Trophoblast cell (in vitro differentiated cells and primary cell): ENCODE data around the gene KCMF1.

Experiments
- DNase-seq, 2 donors: peaks; one replicate each; pipeline ENCODE4 v3.0.0-alpha.2; 2016
- H2AFZ ChIP-seq: 2 replicates; pipeline ENCODE4 v1.6.1; 2013; ENCODE audit warnings: low read length, moderate library complexity, mild to moderate bottlenecking; ENCODE audit not compliant: insufficient read depth, poor library complexity
- H2AK5ac ChIP-seq: 2 replicates; pipeline ENCODE4 v1.6.1; 2013; ENCODE audit warnings: mild to moderate bottlenecking, low read length
- H2BK120ac ChIP-seq: 2 replicates; pipeline ENCODE4 v1.6.1; 2013; ENCODE audit warnings: low read length, mild to moderate bottlenecking, moderate library complexity; ENCODE audit not compliant: insufficient read depth, poor library complexity
- H2BK12ac ChIP-seq: 2 replicates; pipeline ENCODE4 v1.6.1; 2013; ENCODE audit warnings: mild to moderate bottlenecking, low read length, moderate library complexity
- H2BK5ac ChIP-seq: 2 replicates; pipeline ENCODE4 v1.6.1; 2013; ENCODE audit warnings: low read length, low read depth, moderate library complexity, mild to moderate bottlenecking; ENCODE audit not compliant: poor library complexity
- H3K14ac ChIP-seq: 2 replicates; pipeline ENCODE4 v1.6.1; 2013; ENCODE audit warnings: mild to moderate bottlenecking, low read length
- H3K18ac ChIP-seq: 2 replicates; pipeline ENCODE4 v1.6.1; 2013; ENCODE audit warnings: mild to moderate bottlenecking, low read length
- H3K23ac ChIP-seq: 2 replicates; pipeline ENCODE4 v1.6.1; 2013; ENCODE audit warnings: low read length
- H3K27ac ChIP-seq: 2 replicates; pipeline ENCODE4 v1.5.1; 2013; ENCODE audit warnings: low read depth, mild to moderate bottlenecking, inconsistent platforms, low read length, moderate library complexity
- H3K27me3 ChIP-seq: 2 replicates; pipeline ENCODE4 v1.6.1; 2013; ENCODE audit warnings: inconsistent platforms, mild to moderate bottlenecking, low read length, moderate library complexity; ENCODE audit not compliant: insufficient read depth
- H3K36me3 ChIP-seq, 2 experiments: 1 replicate in 1 of 2; 2 replicates in 1 of 2; pipeline ENCODE4 v1.6.1; 2013; ENCODE audit warnings: low read length in 2 of 2, mild to moderate bottlenecking in 2 of 2, moderate library complexity in 1 of 2; ENCODE audit not compliant: insufficient read depth in 2 of 2, control insufficient read depth in 1 of 2
- H3K4ac ChIP-seq: 2 replicates; pipeline ENCODE4 v1.6.1; 2013; ENCODE audit warnings: low read depth, mild to moderate bottlenecking, low read length, moderate library complexity
- H3K4me1 ChIP-seq, 2 experiments: 1 replicate in 1 of 2; 2 replicates in 1 of 2; pipeline ENCODE4 v1.6.1; 2013; ENCODE audit warnings: low read length in 2 of 2, mild to moderate bottlenecking in 2 of 2, moderate library complexity in 1 of 2; ENCODE audit not compliant: insufficient read depth in 2 of 2, control insufficient read depth in 1 of 2
- H3K4me2 ChIP-seq: 2 replicates; pipeline ENCODE4 v1.6.1; 2013; ENCODE audit warnings: inconsistent platforms, mild to moderate bottlenecking, low read length, moderate library complexity
- H3K4me3 ChIP-seq: 2 replicates; pipeline ENCODE4 v1.5.1; 2013; ENCODE audit warnings: mild to moderate bottlenecking, low read depth, low read length, inconsistent platforms
- H3K79me1 ChIP-seq: one replicate; pipeline ENCODE4 v1.6.1; 2013; ENCODE audit warnings: low read length
- H3K79me2 ChIP-seq: 2 replicates; pipeline ENCODE4 v1.6.1; 2013; ENCODE audit warnings: low read length, mild to moderate bottlenecking; ENCODE audit not compliant: control insufficient read depth, insufficient read depth, poor library complexity
- H3K9ac ChIP-seq: 2 replicates; pipeline ENCODE4 v1.6.1; 2013; ENCODE audit warnings: mild to moderate bottlenecking, low read length
- H3K9me3 ChIP-seq: 2 replicates; pipeline ENCODE4 v1.6.1; 2013; ENCODE audit warnings: low read depth, mild to moderate bottlenecking, control low read depth, inconsistent platforms, low read length; ENCODE audit not compliant: insufficient read depth
- H4K12ac ChIP-seq: 2 replicates; pipeline ENCODE4 v1.6.1; 2013; ENCODE audit warnings: low read depth, mild to moderate bottlenecking, low read length, moderate library complexity
- H4K8ac ChIP-seq: 2 replicates; pipeline ENCODE4 v1.6.1; 2013; ENCODE audit warnings: low read depth, mild to moderate bottlenecking, low read length, moderate library complexity
- H4K91ac ChIP-seq: one replicate; pipeline ENCODE4 v1.6.1; 2013; ENCODE audit warnings: low read depth, mild to moderate bottlenecking, low read length, moderate library complexity
- WGBS: extraction: QIAGEN DNeasy Blood & Tissue Kit; methylation state at CpG from one replicate; pipeline ENCODE4 v1.1.7; 2013; ENCODE audit warnings: missing lambda C conversion rate; ENCODE audit not compliant: insufficient read length, insufficient coverage; ENCODE audit errors: extremely low coverage; 5-methylcytosine and 5-hydroxymethylcytosine counted together

The KCMF1 gene

GRCh38 chr2:85018049-85018447 is 47.1 kb downstream of the KCMF1 start:
- H3K23ac ChIP-seq = no peak overlapping the region
- H3K79me1 ChIP-seq = no peaks in the 10 kb centered on the region
- no peak overlapping the region for H4K12ac ChIP-seq
- no peak overlapping the region for H3K27ac ChIP-seq
- no CpG with 5 or more reads among the region's 8 CpGs for WGBS
- no peak overlapping the region for H3K4me2 ChIP-seq
- H3K4ac ChIP-seq = peak overlapping the region; percentile 86
- peaks cover 0 to 2% of the 10 kb centered on the region in 2 experiments for H3K36me3 ChIP-seq
- no peak overlapping the region for H2BK120ac ChIP-seq
- H3K18ac ChIP-seq = peak overlapping the region; percentile 78
- H3K9ac ChIP-seq = no peak overlapping the region
- peak overlapping the region; percentile 21 for H2AK5ac ChIP-seq
- no peaks in the 10 kb centered on the region for H3K27me3 ChIP-seq
- H2BK5ac ChIP-seq = no peak overlapping the region
- no peak overlapping the region for H4K91ac ChIP-seq
- peaks cover 5% of the 10 kb centered on the region for H3K79me2 ChIP-seq
- H3K4me1 ChIP-seq = peaks cover 0 to 3% of the 10 kb centered on the region in 2 experiments
- no peak overlapping the region for H3K4me3 ChIP-seq
- no peaks in the 10 kb centered on the region for H3K9me3 ChIP-seq
- DNase-seq = peak in 1 of 2 donors; percentile 24
- H2BK12ac ChIP-seq = no peak overlapping the region
- no peak overlapping the region for H4K8ac ChIP-seq
- H3K14ac ChIP-seq = no peak overlapping the region
- no peak overlapping the region for H2AFZ ChIP-seq

GRCh38 chr2:85019121-85019520 is 48.2 kb downstream of the KCMF1 start:
- H2AK5ac ChIP-seq = no peak overlapping the region
- no peak overlapping the region for H2BK5ac ChIP-seq
- H3K9ac ChIP-seq = no peak overlapping the region
- H3K18ac ChIP-seq = no peak overlapping the region
- H3K4me1 ChIP-seq = peaks cover 0 to 3% of the 10 kb centered on the region in 2 experiments
- no peak overlapping the region for H3K4ac ChIP-seq
- H2BK120ac ChIP-seq = no peak overlapping the region
- no peaks in the 10 kb centered on the region for H3K79me1 ChIP-seq
- H3K27ac ChIP-seq = no peak overlapping the region
- no peaks in the 10 kb centered on the region for H3K27me3 ChIP-seq
- H4K91ac ChIP-seq = no peak overlapping the region
- no peak overlapping the region for H3K4me2 ChIP-seq
- H2AFZ ChIP-seq = no peak overlapping the region
- H3K14ac ChIP-seq = no peak overlapping the region
- peaks cover 0 to 2% of the 10 kb centered on the region in 2 experiments for H3K36me3 ChIP-seq
- H3K9me3 ChIP-seq = no peaks in the 10 kb centered on the region
- no peak overlapping the region for H4K12ac ChIP-seq
- DNase-seq = peak; percentile 33 to 79
- no peak overlapping the region for H3K23ac ChIP-seq
- H2BK12ac ChIP-seq = no peak overlapping the region
- H4K8ac ChIP-seq = no peak overlapping the region
- H3K4me3 ChIP-seq = no peak overlapping the region
- H3K79me2 ChIP-seq = peaks cover 5% of the 10 kb centered on the region

- no peaks in the 10 kb centered on the region for H3K79me1 ChIP-seq
- no peak overlapping the region for H2BK120ac ChIP-seq
- H3K4me1 ChIP-seq = peaks cover 0 to 3% of the 10 kb centered on the region in 2 experiments
- no peak overlapping the region for H3K27ac ChIP-seq
- H3K18ac ChIP-seq = peak overlapping the region; percentile 53
- no peak overlapping the region for H3K14ac ChIP-seq
- H2AFZ ChIP-seq = no peak overlapping the region
- no peak overlapping the region for H2BK12ac ChIP-seq
- H3K4me3 ChIP-seq = no peak overlapping the region
- H3K79me2 ChIP-seq = peaks cover 7% of the 10 kb centered on the region
- H3K9me3 ChIP-seq = no peaks in the 10 kb centered on the region
- H3K4ac ChIP-seq = no peak overlapping the region
- H3K4me2 ChIP-seq = no peak overlapping the region
- no peak overlapping the region for H4K91ac ChIP-seq
- WGBS = no CpG with 5 or more reads among the region's 5 CpGs
- H2BK5ac ChIP-seq = peak overlapping the region; percentile 7
- peak; percentile 96 to 98 for DNase-seq
- no peaks in the 10 kb centered on the region for H3K27me3 ChIP-seq
- H3K36me3 ChIP-seq = peaks cover 0 to 2% of the 10 kb centered on the region in 2 experiments
- no peak overlapping the region for H3K9ac ChIP-seq
- no peak overlapping the region for H4K8ac ChIP-seq
- no peak overlapping the region for H4K12ac ChIP-seq
- no peak overlapping the region for H3K23ac ChIP-seq
- H2AK5ac ChIP-seq = no peak overlapping the region
Observed at GRCh38 chr2:85022232-85022631, 51.3 kb downstream of the KCMF1 start.

- peaks cover 9 to 11% of the 10 kb centered on the region in 2 experiments for H3K36me3 ChIP-seq
- no peak for DNase-seq
- no peak overlapping the region for H4K91ac ChIP-seq
- H3K4me2 ChIP-seq = no peak overlapping the region
- peak overlapping the region; percentile 75 for H3K4ac ChIP-seq
- no peak overlapping the region for H4K12ac ChIP-seq
- peaks cover 4% of the 10 kb centered on the region for H3K79me2 ChIP-seq
- H3K9ac ChIP-seq = no peak overlapping the region
- no peak overlapping the region for H2AK5ac ChIP-seq
- no peak overlapping the region for H3K18ac ChIP-seq
- H3K27ac ChIP-seq = no peak overlapping the region
- H4K8ac ChIP-seq = no peak overlapping the region
- H3K4me3 ChIP-seq = no peak overlapping the region
- no peak overlapping the region for H3K23ac ChIP-seq
- no peak overlapping the region for H2AFZ ChIP-seq
- H3K14ac ChIP-seq = no peak overlapping the region
- H2BK5ac ChIP-seq = no peak overlapping the region
- H2BK120ac ChIP-seq = no peak overlapping the region
- WGBS = no CpG with 5 or more reads among the region's 8 CpGs
- no peaks in the 10 kb centered on the region for H3K79me1 ChIP-seq
- no peaks in the 10 kb centered on the region for H3K9me3 ChIP-seq
- H3K27me3 ChIP-seq = no peaks in the 10 kb centered on the region
- H3K4me1 ChIP-seq = peaks cover 0 to 3% of the 10 kb centered on the region in 2 experiments
- no peak overlapping the region for H2BK12ac ChIP-seq
Observed at GRCh38 chr2:85024372-85025047, 53.5 kb downstream of the KCMF1 start.
